HepG2 (cell line): Measurements from ENCODE around the gene MCM3AP. TPM values are rescaled to one million over a fixed set of nuclear protein-coding genes. Genes with fewer than 3 reads are reported as not detected.

Source experiments
- ATAC-seq: fragments of 200-7000 bp; cut with Tn5 transposase; 3 replicates; pipeline ENCODE4 v1.9.1; 2020; ENCODE audit warnings: mild to moderate bottlenecking, moderate library complexity
- BruUV-seq: library from RNA; stranded (reverse); fragments of 400-500 nt; replicated peaks from 2 replicates; lab custom pipeline; 2021; lab: Mats Ljungman, UMichigan
- CTCF ChIA-PET: fragments of 300-600 bp; formaldehyde crosslinking; extraction: SDS; loops from one replicate; lab custom pipeline; 2021; ENCODE audit warnings: low total read pairs, inconsistent platforms, low intra/inter-chr PET ratio; lab: Yijun Ruan, JAX
- POLR2A ChIA-PET: fragments of 350-600 bp; sonication (Branson Sonifier 250); formaldehyde crosslinking; loops from one replicate; lab custom pipeline; 2020; ENCODE audit warnings: antibody characterized with exemption, inconsistent platforms; lab: Yijun Ruan, JAX
- DNase-seq: peaks from one replicate; pipeline ENCODE4 v3.0.0-alpha.2; 2015; ENCODE audit warnings: low spot score
- FAIRE-seq: peaks from 3 replicates; lab custom pipeline; 2011; peaks lifted over from hg19 to GRCh38; lab: Jason Lieb, UNC
- H2AFZ ChIP-seq: one replicate; pipeline ENCODE4 v1.6.1; 2011; ENCODE audit warnings: low read length, inconsistent platforms
- H3K27ac ChIP-seq: fragments of 300-600 bp; 3 replicates; pipeline ENCODE4 v1.8.0; 2011; ENCODE audit warnings: mixed run types, mild to moderate bottlenecking, mixed read lengths, low read length, inconsistent platforms; ENCODE audit not compliant: insufficient read depth; ENCODE audit errors: extremely low read length
- H3K27me3 ChIP-seq, 2 experiments: fragments of 200-600 bp in 1 of 2; 2 replicates in 1 of 2; 3 replicates in 1 of 2; pipeline versions ENCODE4 v1.6.0 to v1.8.0; 2011; ENCODE audit warnings: low read length in 2 of 2, mild to moderate bottlenecking in 2 of 2, moderate library complexity in 2 of 2, inconsistent platforms in 1 of 2; ENCODE audit not compliant: insufficient read depth in 2 of 2, control insufficient read depth in 1 of 2
- H3K36me3 ChIP-seq, 2 experiments: fragments of 200-600 bp in 1 of 2; replicated peaks in 1 of 2; 2 replicates in 1 of 2; 3 replicates in 1 of 2; pipeline versions ENCODE4 v1.5.1 to v1.8.0; 2011; ENCODE audit warnings: low read length in 2 of 2, inconsistent platforms in 1 of 2; ENCODE audit not compliant: insufficient read depth in 2 of 2, control insufficient read depth in 1 of 2
- H3K4me1 ChIP-seq: 2 replicates; pipeline ENCODE4 v1.5.1; 2012; ENCODE audit warnings: low read length, inconsistent platforms; ENCODE audit not compliant: insufficient read depth
- H3K4me2 ChIP-seq: 2 replicates; pipeline ENCODE4 v1.6.0; 2011; ENCODE audit warnings: low read depth, low read length, inconsistent platforms
- H3K4me3 ChIP-seq, 3 experiments: fragments of 200-600 bp in 1 of 3; sonication (generic), shearing (Covaris generic) in 1 of 3; replicated peaks in 1 of 3; 2 replicates each; pipeline ENCODE4 v1.5.1; 2011 to 2016; ENCODE audit warnings: low read length in 3 of 3, inconsistent platforms in 2 of 3, low read depth in 2 of 3, mild to moderate bottlenecking in 2 of 3, control low read depth in 1 of 3, mixed read lengths in 1 of 3; ENCODE audit not compliant: insufficient read depth in 1 of 3
- H3K79me2 ChIP-seq: one replicate; pipeline ENCODE4 v1.6.1; 2011; ENCODE audit warnings: low read length, inconsistent platforms; ENCODE audit not compliant: insufficient read depth
- H3K9ac ChIP-seq: 2 replicates; pipeline ENCODE4 v1.6.0; 2011; ENCODE audit warnings: mild to moderate bottlenecking, low read depth, low read length, inconsistent platforms; ENCODE audit not compliant: insufficient read depth
- H3K9me3 ChIP-seq: 2 replicates; pipeline ENCODE4 v1.5.1; 2012; ENCODE audit warnings: mild to moderate bottlenecking, low read length
- H4K20me1 ChIP-seq: 2 replicates; pipeline ENCODE4 v1.6.0; 2011; ENCODE audit warnings: inconsistent platforms, mild to moderate bottlenecking, low read length, moderate library complexity; ENCODE audit not compliant: insufficient read depth
- HIC2 ChIP-seq: sonication (generic); formaldehyde crosslinking; IDR thresholded peaks from 2 replicates; pipeline ENCODE4 v1.9.0; 2022; ENCODE audit warnings: low read depth, missing genetic modification reagents
- KDM4B ChIP-seq: sonication (generic); formaldehyde crosslinking; IDR thresholded peaks from 2 replicates; pipeline ENCODE4 v1.4.0; 2020; ENCODE audit warnings: missing genetic modification reagents
- KLF12 ChIP-seq: sonication (generic); formaldehyde crosslinking; IDR thresholded peaks from 2 replicates; pipeline ENCODE4 v1.4.0; 2020; ENCODE audit warnings: missing genetic modification reagents, borderline replicate concordance
- SAP130 ChIP-seq: IDR thresholded peaks from 2 replicates; pipeline ENCODE4 v1.6.1; 2016; ENCODE audit warnings: low read depth
- SIN3A ChIP-seq: IDR thresholded peaks from 2 replicates; pipeline ENCODE4 v1.6.1; 2011; ENCODE audit warnings: low read depth, mild to moderate bottlenecking, control low read depth, low read length, borderline replicate concordance
- SSRP1 ChIP-seq: IDR thresholded peaks from 2 replicates; pipeline ENCODE4 v1.6.1; 2016; ENCODE audit warnings: control low read depth
- TEAD3 ChIP-seq: optimal IDR thresholded peaks from 2 replicates; pipeline ENCODE3; 2016; ENCODE audit warnings: borderline replicate concordance
- ZBTB21 ChIP-seq: sonication (generic); formaldehyde crosslinking; IDR thresholded peaks from 2 replicates; pipeline ENCODE4 v1.4.0; 2020; ENCODE audit warnings: missing genetic modification reagents
- ZNF234 ChIP-seq: sonication (generic); formaldehyde crosslinking; conservative IDR thresholded peaks from 2 replicates; pipeline ENCODE4 v1.5.1; 2020; ENCODE audit warnings: mild to moderate bottlenecking, missing genetic modification reagents
- ZNF382 ChIP-seq: sonication (generic); formaldehyde crosslinking; IDR thresholded peaks from 2 replicates; pipeline ENCODE4 v1.5.0; 2020; ENCODE audit warnings: missing genetic modification reagents, mild to moderate bottlenecking, borderline replicate concordance
- ZNF564 ChIP-seq: sonication (generic); formaldehyde crosslinking; IDR thresholded peaks from 2 replicates; pipeline ENCODE4 v1.8.1; 2023; ENCODE audit warnings: mild to moderate bottlenecking, missing genetic modification reagents
- ZNF782 ChIP-seq: sonication (generic); formaldehyde crosslinking; IDR thresholded peaks from 2 replicates; pipeline ENCODE4 v1.4.0; 2020; ENCODE audit warnings: missing genetic modification reagents, mild to moderate bottlenecking, borderline replicate concordance
- WGBS: methylation state at CpG from one replicate; pipeline ENCODE4 v1.1.6; 2017; ENCODE audit warnings: low lambda C conversion rate; 5-methylcytosine and 5-hydroxymethylcytosine counted together
- in situ Hi-C: cut with HindIII; loops from 2 replicates; pipeline ENCODE4 v1.10.0; 2017; ENCODE audit warnings: low pct_unique_long_range_greater_than_20kb; ENCODE audit not compliant: extremely low pct_ligation_motif_present
- intact Hi-C: fragments of 100-400 bp; cut with micrococcal nuclease; formaldehyde crosslinking; loops from one replicate; pipeline ENCODE4 v1.10.0; 2022; ENCODE audit not compliant: unreplicated experiment
- polyA plus RNA-seq, 8 experiments: library from polyadenylated mRNA; depleted of rRNA in 3 of 8; stranded (reverse) in 7 of 8; unstranded in 1 of 8; fragments of >200 nt; fragmentation: Illumina TruSeq in 4 of 8; extraction: Trizol in 4 of 8; gene quantifications; 2 replicates each; pipeline versions ENCODE4 v1.2.1 to v1.2.3, GENCODE V29; 2011 to 2016; ENCODE audit warnings: low read depth in 4 of 8, missing spikeins in 1 of 8, mixed read lengths in 1 of 8; ENCODE audit not compliant: insufficient read depth in 1 of 8
- total RNA-seq, 5 experiments: library from RNA; depleted of rRNA; stranded (reverse); fragments of >200 nt; fragmentation: Illumina TruSeq; extraction: Trizol; gene quantifications; 2 replicates each; pipeline ENCODE4 v1.2.3, GENCODE V29; 2016; ENCODE audit warnings: low read depth in 1 of 5
- TF ChIP-seq, protein P1 (sequence below): sonication (generic); formaldehyde crosslinking; IDR thresholded peaks from 2 replicates; pipeline ENCODE4 v1.4.0; 2020; ENCODE audit warnings: missing genetic modification reagents
- TF ChIP-seq, protein P2 (sequence below): sonication (generic); formaldehyde crosslinking; IDR thresholded peaks from 2 replicates; pipeline ENCODE4 v1.4.0; 2020; ENCODE audit warnings: mild to moderate bottlenecking, missing genetic modification reagents, borderline replicate concordance

Gene MCM3AP
- total and polyA plus RNA-seq, 2 of the 13 experiments (the other 11 are each of a cell fraction or from before 2014, with no cell fraction given): 27.0 to 54.7 TPM

DNA sequence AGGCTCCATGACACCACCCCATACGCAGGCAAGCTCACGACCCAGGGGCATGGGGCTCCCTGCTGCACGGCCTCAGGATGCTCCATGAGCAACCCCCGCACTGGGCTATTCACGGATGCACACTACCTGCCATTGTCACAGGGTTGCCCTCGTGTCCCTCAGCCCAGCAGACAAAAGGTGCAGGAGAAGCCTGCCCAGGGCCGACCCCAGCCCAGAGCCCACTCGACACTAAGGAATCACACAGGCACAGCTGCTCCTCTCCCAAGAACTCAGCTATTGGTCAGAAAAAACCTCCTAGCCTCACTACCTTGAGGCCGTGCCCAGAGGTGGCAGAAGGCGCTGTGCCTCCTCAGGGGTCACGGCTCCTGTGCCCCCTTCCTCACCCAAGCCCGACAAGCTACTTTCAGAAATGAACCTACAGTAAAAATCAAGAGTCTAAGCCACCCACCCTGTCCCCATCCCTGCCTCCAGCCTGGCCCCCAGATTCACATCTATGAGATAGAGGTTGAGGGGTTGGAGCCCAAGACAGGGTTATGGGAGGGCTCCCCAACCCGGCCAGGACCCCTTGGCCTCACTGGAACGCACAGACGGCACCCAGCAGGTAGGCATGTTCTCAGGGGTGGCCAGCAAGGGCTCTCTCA, 94.8 kb downstream of the MCM3AP start:
- no peaks in the 10 kb centered on the region for H3K79me2 ChIP-seq
- BruUV-seq: no TSS peak
- no peak for FAIRE-seq
- POLR2A ChIA-PET: interaction anchor here (0.6 kb wide), 1 partner anchor 106 kb away, joined by 3 read pairs; no protein-coding TSS in a partner anchor
- WGBS: 96% methylated on average over 9 of the region's 15 CpGs
- H3K4me2 ChIP-seq: no peak overlapping the region
- CTCF ChIA-PET: no interaction called here
- peaks cover 14 to 53% of the 10 kb centered on the region in 2 experiments for H3K36me3 ChIP-seq
- TF ChIP-seq TEAD3 (CRISPR knock-in tag) (no peak), ZBTB21 (CRISPR knock-in tag) (no peak), ZNF382 (CRISPR knock-in tag) (no peak), KDM4B (CRISPR knock-in tag) (no peak), KLF12 (no peak), SIN3A (no peak), HIC2 (no peak), ZNF234 (CRISPR knock-in tag) (no peak), ZNF782 (CRISPR knock-in tag) (no peak), SSRP1 (CRISPR knock-in tag) (no peak), ZNF564 (CRISPR knock-in tag) (no peak), SAP130 (CRISPR knock-in tag) (no peak)
- TF ChIP-seq, protein P1, sequence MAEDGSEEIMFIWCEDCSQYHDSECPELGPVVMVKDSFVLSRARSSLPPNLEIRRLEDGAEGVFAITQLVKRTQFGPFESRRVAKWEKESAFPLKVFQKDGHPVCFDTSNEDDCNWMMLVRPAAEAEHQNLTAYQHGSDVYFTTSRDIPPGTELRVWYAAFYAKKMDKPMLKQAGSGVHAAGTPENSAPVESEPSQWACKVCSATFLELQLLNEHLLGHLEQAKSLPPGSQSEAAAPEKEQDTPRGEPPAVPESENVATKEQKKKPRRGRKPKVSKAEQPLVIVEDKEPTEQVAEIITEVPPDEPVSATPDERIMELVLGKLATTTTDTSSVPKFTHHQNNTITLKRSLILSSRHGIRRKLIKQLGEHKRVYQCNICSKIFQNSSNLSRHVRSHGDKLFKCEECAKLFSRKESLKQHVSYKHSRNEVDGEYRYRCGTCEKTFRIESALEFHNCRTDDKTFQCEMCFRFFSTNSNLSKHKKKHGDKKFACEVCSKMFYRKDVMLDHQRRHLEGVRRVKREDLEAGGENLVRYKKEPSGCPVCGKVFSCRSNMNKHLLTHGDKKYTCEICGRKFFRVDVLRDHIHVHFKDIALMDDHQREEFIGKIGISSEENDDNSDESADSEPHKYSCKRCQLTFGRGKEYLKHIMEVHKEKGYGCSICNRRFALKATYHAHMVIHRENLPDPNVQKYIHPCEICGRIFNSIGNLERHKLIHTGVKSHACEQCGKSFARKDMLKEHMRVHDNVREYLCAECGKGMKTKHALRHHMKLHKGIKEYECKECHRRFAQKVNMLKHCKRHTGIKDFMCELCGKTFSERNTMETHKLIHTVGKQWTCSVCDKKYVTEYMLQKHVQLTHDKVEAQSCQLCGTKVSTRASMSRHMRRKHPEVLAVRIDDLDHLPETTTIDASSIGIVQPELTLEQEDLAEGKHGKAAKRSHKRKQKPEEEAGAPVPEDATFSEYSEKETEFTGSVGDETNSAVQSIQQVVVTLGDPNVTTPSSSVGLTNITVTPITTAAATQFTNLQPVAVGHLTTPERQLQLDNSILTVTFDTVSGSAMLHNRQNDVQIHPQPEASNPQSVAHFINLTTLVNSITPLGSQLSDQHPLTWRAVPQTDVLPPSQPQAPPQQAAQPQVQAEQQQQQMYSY: no peak
- TF ChIP-seq, protein P2, sequence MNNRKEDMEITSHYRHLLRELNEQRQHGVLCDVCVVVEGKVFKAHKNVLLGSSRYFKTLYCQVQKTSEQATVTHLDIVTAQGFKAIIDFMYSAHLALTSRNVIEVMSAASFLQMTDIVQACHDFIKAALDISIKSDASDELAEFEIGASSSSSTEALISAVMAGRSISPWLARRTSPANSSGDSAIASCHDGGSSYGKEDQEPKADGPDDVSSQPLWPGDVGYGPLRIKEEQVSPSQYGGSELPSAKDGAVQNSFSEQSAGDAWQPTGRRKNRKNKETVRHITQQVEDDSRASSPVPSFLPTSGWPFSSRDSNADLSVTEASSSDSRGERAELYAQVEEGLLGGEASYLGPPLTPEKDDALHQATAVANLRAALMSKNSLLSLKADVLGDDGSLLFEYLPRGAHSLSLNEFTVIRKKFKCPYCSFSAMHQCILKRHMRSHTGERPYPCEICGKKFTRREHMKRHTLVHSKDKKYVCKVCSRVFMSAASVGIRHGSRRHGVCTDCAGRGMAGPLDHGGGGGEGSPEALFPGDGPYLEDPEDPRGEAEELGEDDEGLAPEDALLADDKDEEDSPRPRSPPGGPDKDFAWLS (CRISPR knock-in tag): no peak
- TF ChIP-seq, all 625 proteins: peak for 0
- Histone ChIP-seq H3K27me3 (no peaks in the 10 kb centered on the region), H2AFZ (no peak overlapping the region), H3K4me1 (peaks cover 31% of the 10 kb centered on the region), H3K9ac (no peak overlapping the region), H3K9me3 (no peaks in the 10 kb centered on the region), H4K20me1 (no peaks in the 10 kb centered on the region), H3K27ac (no peak overlapping the region), H3K4me3 (no peak overlapping the region)
- DNase-seq (no peak), ATAC-seq (no peak)
- in situ Hi-C loops: no loop called here
- intact Hi-C loops: loop anchor here (10.0 kb wide), 1 partner anchor 216 kb away; no protein-coding TSS in a partner anchor
